A204.1 (cell line): Measurements from ENCODE around the gene PGM5.
"Not testable (repeated sequence)": the region's sequence is repeated elsewhere in the genome, so short reads cannot be mapped to it uniquely, and the experiment has no call there.

ENCODE experiments used
- FAIRE-seq: peaks from 2 replicates; lab custom pipeline; 2012; peaks lifted over from hg19 to GRCh38; lab: Jason Lieb, UNC

PGM5 gene

GRCh38 chr9:68377723-68378122, 21.3 kb downstream of the PGM5 start:
- FAIRE-seq, result not testable (repeated sequence)

DNA sequence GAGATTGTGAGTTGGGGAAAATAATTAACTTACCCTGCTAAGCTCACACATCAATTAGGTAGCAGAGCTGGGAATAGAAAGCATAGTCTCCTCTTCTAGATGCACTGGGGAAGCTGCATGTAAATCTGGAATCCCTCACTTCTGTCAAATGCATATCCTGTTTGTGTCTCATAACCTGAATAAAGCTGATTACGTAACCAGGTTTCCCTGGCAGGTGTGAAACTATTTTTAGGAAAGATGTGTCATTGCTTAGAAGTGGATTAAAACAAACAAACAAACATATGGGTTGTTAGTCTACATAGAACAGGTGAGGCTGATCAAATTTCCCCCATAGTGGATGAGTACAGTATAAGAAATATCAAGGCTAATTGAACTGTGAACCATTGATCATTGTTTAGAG, 27.5 kb downstream of the PGM5 start:
- not testable (repeated sequence) for FAIRE-seq

- FAIRE-seq, result not testable (repeated sequence)
Measured at GRCh38 chr9:68389558-68389957, 33.1 kb downstream of the PGM5 start.

DNA sequence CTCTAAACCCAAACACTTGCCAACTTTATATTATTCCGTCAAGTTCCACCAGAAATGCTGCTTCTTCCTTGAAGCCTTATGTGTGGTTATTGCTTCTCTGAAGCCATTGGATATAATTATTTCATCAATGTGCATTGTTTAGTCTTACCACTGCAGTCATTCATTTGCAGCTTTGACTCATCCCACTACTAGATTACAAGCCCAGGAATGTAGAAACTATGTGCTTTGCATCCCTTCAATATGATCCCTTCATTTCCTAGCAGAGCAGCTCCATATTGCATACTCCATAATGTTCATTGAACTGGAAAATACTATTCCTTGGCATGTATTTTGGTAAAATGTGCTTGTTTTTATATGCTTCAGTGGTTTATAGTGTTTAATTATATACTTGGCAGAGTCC, 34.3 kb downstream of the PGM5 start:
- not testable (repeated sequence) for FAIRE-seq

DNA sequence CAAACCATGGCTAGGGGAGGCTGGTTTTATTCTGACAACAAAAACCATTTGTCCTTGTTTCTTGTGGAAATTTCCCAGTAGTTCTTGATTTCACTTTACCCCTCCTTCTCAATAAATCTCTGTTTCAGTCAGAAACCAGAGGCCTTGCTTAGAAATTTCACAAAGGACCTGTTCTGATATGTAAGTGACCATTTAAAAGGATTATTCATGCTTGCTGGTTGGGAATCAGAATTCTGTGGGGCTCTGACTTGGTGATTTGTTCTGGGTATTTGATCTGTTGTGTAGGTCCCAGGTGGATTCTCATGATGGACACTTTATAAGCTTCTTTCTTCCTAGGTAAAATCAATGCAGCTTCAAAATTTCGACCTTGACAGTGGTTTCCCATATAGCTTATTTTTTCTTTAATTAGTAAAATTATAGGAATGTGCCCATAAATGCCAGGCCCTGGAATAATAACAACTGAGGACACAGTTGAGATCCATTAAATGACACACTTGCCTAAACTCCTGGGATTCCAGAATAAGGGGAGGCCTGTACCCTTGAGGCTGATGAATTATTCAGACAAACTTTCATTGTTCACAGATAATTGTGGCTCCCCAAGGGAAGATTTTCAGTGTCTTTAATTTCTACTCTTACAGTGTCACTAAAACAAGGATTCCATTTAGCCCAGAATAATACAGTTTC, 40.1 kb downstream of the PGM5 start:
- not testable (repeated sequence) for FAIRE-seq

DNA sequence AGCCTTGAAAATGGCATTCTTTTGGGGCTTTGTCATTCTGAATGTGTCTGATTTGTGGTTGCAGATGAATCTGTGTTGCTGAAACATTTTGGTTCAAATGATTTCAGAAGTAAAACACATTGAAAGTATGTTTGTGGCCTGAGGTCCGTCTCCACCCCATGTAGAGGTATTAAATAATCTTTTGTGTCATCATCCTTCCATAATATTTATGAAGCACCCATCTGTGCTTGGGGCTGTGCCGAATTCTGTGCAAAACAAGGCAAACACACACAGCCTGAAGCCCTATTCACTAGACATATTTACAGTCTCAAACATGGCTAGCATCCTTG, 40.6 kb downstream of the PGM5 start:
- not testable (repeated sequence) for FAIRE-seq

- not testable (repeated sequence) for FAIRE-seq
Measured at GRCh38 chr9:68397796-68398195, 41.4 kb downstream of the PGM5 start.

DNA sequence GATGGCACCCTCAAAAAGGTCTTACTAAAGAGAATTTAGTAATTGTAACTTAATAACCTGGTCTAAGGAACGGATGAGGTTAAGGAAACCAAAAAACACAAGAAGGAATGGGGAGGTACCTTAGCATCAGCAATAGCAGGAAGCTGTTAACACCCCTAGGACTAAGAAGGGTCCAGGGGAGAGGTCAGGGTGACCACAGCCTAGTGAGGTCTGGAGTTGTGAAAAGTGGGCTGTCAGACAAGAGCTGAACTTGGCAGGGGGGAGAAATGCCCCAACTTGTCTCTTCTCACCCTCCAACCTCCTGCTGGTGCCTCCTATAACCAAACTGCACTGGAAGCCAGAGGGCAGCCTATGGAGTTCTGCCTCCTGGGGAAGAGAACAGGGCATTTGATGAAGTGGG, 41.9 kb downstream of the PGM5 start:
- FAIRE-seq, result not testable (repeated sequence)

DNA sequence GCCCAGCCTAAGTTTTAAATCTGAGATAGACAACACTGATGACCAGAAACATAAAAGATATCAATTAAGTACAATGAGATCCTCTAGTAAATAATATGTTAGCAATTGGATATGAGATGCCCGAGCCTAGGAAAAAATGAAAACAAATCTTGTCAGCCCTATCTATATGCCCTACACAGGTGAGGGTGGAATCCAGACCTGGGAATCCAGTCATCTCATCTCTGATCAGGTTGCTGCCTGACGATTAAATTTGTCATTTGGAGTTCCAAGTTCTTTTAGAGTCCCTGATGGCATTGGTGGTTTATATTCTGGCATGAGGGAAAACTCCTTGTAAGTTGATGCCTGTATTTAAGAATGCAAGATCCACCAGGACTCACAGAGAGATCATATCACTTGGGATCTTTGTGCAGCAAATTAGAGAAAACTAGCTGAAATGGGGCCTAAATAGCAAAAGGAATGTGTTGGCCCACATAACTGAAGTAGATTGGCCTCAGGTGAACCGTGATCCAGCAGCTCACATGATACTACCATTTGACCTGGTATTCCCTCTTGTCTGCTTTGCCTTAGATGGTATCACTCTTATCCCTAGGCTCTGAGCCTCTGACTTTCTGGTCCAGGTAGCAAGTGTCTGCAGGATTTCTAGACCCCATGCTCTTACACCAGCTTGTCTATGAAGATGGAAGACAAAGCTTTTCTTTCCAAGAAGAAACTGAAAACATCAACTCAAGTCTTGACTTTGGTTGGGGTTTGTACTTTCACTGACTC, 48.2 kb downstream of the PGM5 start:
- FAIRE-seq, result not testable (repeated sequence)

GRCh38 chr9:68411865-68412264, 55.5 kb downstream of the PGM5 start:
- FAIRE-seq, result not testable (repeated sequence)

DNA sequence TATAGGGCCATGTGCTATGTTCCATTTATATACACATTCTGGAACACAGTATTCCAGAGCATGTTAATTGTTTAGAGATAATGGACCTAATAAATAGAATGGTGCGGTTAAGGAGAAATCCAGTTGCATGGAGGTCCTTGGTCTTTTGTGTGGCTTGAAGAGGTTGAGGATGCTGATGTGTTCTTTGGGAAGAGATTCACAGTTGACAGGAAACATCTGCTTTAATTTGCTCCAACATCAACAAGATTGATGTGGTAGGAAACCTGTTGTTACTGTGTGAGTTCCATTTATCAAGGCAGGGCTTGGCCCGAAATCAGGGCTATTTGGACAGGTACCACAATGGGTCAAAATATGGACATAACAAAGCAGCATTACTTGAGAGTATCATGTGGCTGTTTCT, 56.3 kb downstream of the PGM5 start:
- FAIRE-seq, result not testable (repeated sequence)

DNA sequence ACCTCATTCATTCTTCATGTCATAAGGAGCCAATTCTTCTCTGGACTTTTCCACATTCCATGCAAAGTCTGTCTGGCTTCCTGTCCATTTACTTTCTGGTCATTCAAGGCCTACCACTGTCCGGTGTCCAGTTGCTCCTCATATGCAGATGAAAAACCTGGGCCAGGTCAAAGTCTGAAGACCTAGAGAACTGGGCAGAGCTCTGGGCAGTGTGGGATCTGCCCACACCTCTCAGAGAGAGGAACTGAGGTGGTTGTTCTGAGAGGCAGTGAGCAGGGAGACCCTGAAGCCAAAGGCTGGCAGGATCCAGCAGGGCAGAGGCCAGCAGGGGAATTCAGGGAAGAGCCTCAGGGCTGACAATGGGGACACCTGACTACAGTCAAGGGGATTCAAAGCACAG, 58.7 kb downstream of the PGM5 start:
- FAIRE-seq, result not testable (repeated sequence)

DNA sequence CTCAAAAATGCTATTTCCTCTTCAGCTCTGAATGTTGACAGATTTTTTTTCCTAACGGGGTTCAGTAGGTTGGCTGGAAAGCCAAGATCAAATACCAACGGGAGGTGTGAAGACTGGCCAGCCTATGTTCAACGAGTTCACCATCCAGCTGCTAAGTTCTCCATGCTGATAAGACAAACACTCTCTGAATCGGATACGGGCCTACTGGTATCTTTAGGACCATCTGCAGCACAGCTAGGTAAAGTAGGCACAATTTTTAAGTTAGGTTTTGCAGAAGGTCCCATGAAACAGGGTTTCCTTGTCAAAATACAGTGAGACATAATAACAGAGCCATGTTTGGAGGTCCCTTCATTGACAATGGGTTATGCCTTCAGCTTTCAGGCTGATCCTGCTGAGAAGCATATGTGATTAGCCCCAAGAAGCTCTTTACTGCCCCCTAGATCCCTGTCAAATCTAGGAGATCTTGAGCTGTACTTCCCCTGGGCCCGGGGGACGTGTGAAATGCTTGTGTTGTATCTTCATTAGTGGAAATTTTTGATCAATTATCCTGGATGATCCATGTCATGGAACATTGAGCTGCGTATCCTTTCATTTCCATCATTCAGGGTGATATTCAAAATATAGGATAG, 60.6 kb downstream of the PGM5 start:
- FAIRE-seq, result no peak

DNA sequence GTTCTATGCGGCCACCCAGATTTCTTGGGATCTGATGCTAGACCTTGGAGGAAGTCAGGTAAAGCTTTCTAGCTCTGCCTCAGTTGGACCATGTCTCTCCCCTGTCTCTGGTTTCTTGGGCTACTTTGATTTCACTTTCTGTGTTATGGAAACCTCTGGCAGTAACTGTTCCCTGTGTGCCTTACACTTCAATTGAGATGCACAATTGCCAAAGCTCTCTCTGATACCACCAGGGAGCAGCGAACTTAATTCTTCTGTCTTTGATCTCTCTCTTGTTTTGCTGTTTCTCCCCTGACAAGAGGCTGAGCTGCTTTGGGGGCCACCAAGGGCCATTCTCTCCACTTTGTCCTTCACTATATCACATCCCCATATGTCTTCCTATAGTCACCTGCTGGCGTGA, 61.4 kb downstream of the PGM5 start:
- FAIRE-seq, result no peak

GRCh38 chr9:68418259-68418845, 61.9 kb downstream of the PGM5 start:
- FAIRE-seq, result no peak

GRCh38 chr9:68419901-68420300, 63.5 kb downstream of the PGM5 start:
- no peak for FAIRE-seq

DNA sequence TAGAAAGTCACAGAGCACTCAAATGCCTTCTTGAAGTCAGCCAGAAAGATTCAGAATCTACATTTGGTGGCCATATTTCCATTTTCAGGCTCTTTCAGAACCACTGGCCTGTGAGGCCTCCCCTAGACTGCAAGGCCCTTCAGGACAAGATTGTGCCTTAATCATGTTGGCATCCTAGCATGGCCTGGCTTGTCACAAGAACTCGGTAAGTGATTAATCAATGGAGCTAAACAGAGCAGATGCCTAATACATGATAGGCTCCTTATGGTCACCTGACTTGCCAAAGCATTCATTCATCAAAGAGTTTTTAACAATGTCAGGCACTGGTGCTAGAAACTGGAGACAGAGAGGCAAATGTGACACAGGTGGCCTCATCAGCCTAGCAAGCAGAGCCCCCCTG, 70.3 kb downstream of the PGM5 start:
- no peak for FAIRE-seq

DNA sequence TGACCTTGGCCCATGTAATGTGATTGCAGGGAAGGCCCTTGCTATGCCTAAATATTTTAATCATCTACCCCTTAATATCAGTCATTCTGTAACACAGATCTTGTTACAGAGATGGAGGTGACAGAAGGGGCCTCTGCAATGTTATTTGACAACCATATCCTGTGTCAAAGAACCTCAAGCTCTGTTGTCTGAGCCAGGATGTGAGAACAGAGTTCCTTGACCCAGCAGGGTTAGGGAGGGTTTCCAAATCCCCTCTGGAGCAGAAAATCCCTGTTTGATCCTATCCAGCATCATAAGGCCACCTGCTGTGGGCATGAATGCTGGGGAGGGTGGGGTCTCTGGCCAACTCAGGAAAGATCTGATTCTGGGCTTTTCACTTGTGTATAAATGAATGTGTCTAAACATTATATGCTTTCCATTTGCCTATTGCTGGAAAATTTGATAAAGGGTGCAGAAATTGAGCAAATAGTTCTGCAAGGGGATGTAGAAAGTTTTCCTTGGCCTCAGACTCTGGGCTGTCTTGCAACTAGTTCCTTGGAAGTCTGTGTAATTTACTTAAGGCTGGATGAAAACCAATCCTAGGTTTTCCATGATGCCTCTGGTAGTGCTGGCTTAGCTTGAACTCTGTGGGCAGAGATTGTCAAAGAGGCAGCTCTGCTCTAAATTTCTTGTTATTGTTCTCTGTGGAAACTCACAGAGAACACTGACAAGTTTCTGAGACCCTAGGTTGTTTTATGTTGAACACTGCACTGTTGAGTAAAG, 71.0 kb downstream of the PGM5 start:
- FAIRE-seq, result no peak

GRCh38 chr9:68428481-68428880, 72.1 kb downstream of the PGM5 start:
- FAIRE-seq, result no peak

- FAIRE-seq, result no peak
Measured at GRCh38 chr9:68429631-68430030, 73.2 kb downstream of the PGM5 start.

DNA sequence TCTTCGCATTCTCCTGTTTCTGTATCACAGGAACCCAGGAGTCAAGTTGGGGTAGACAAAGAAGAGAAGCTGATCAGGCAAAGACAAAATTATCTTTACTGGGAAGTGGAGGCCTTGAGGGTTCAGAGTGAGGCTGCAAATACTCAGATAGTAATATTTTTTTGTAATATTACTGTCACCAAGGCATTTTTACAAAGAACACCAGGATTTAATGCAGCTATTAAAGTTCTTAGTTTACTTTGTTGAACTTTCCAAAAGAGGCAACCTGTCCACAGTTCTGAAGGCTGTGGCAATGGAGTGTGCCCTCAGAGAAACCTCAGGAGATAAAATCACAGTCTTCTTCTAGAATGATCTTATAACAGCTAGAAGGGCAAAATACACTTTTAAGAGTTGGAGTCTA, 74.9 kb downstream of the PGM5 start:
- no peak for FAIRE-seq

GRCh38 chr9:68433531-68434110, 77.2 kb downstream of the PGM5 start:
- no peak for FAIRE-seq
